Dedifferentiated amniotic fluid mesenchymal stem cell (primary cell): ENCODE measurements around the gene MICA.
"Not testable (repeated sequence)": the region's sequence is repeated elsewhere in the genome, so short reads cannot be mapped to it uniquely, and the experiment has no call there.

Experiments used
- DNase-seq: peaks from one replicate; pipeline ENCODE4 v3.0.0-alpha.2; 2016; ENCODE audit errors: extremely low spot score

The MICA gene

GRCh38 chr6:31381666-31382065 lies 21.7 kb upstream of the MICA start:
- no peak for DNase-seq

- DNase-seq: no peak
Observed at GRCh38 chr6:31383149-31383548, 20.2 kb upstream of the MICA start.

GRCh38 chr6:31385041-31385440 lies 18.4 kb upstream of the MICA start:
- DNase-seq: no peak

GRCh38 chr6:31386099-31386498 lies 17.3 kb upstream of the MICA start:
- DNase-seq: no peak

- no peak for DNase-seq
Observed at GRCh38 chr6:31386977-31387376, 16.4 kb upstream of the MICA start.

- not testable (repeated sequence) for DNase-seq
Observed at GRCh38 chr6:31388916-31389801, 14.2 kb upstream of the MICA start.

GRCh38 chr6:31389802-31390132 lies 13.6 kb upstream of the MICA start:
- not testable (repeated sequence) for DNase-seq

- no peak for DNase-seq
Observed at GRCh38 chr6:31393932-31394331, 9.5 kb upstream of the MICA start.

GRCh38 chr6:31394381-31394780 lies 9.0 kb upstream of the MICA start:
- no peak for DNase-seq

GRCh38 chr6:31395832-31396231 lies 7.6 kb upstream of the MICA start:
- no peak for DNase-seq

- peak; percentile 81 for DNase-seq
Observed at GRCh38 chr6:31396422-31397152, 6.8 kb upstream of the MICA start.

GRCh38 chr6:31397153-31397499 lies 6.3 kb upstream of the MICA start:
- DNase-seq: not testable (repeated sequence)

GRCh38 chr6:31397901-31398525 lies 5.4 kb upstream of the MICA start:
- DNase-seq: no peak

- peak; percentile 91 for DNase-seq
Observed at GRCh38 chr6:31399589-31400466, 3.6 kb upstream of the MICA start.

- peak; percentile 38 for DNase-seq
Observed at GRCh38 chr6:31400467-31401289, 2.7 kb upstream of the MICA start.

GRCh38 chr6:31401403-31401802 lies 2.0 kb upstream of the MICA start:
- peak; percentile 63 for DNase-seq

GRCh38 chr6:31402324-31403282 lies 792 bp upstream of the MICA start:
- DNase-seq: no peak

GRCh38 chr6:31404061-31404364 lies 618 bp downstream of the MICA start:
- not testable (repeated sequence) for DNase-seq

- no peak for DNase-seq
Observed at GRCh38 chr6:31405996-31406395, 2.6 kb downstream of the MICA start.

- DNase-seq: peak; percentile 53
Observed at GRCh38 chr6:31407699-31408098, 4.3 kb downstream of the MICA start.
